Activated CD4-positive, alpha-beta T cell treated with anti-CD3 and anti-CD28 coated beads, Interleukin-2, Interleukin-4, amounts not matched to agents 100 ng/mL and 50 ng/mL, durations not matched to agents 16 hours and 8 hours (primary cell): ENCODE measurements around the gene ETFB.

Experiments used
- DNase-seq: peaks from one replicate; pipeline ENCODE4 v3.0.0-alpha.2; 2020; ENCODE audit warnings: low spot score

Gene ETFB

DNA sequence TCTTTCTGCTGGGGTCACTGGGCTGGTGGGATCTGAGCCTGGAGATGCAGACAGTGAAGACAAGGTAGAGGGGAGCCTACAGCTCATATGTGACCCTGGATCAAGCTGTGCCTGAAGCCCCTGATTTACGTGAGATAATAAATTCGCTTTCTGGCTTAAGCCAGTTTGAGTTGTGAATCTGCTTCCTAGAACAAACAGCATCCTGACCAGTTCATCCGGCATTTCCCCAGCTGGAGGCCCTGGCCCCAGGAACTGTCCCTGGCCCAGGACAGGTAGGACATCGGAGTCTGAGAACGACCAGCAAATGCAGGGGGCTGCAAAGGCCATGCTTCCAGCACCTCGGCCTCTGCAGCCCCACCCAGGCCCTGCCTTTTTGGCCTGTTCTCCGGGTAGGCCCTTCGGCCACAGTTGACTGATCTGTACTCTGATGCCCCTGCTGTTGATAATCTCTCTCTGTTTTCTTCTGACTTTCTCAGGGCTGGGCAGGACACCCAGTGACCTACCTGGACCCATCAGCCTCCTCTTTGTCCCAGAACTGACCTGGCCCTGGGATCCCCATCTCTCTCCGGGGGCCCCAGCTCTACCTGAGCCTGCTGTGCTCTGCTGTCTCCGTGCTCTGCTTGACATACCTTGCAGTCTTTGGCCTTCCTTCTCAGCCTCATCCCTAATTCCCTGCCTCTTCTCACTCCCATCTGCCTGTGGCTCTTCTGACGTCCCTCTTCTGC is 14.8 kb downstream of the ETFB start:
- DNase-seq = no peak

DNA sequence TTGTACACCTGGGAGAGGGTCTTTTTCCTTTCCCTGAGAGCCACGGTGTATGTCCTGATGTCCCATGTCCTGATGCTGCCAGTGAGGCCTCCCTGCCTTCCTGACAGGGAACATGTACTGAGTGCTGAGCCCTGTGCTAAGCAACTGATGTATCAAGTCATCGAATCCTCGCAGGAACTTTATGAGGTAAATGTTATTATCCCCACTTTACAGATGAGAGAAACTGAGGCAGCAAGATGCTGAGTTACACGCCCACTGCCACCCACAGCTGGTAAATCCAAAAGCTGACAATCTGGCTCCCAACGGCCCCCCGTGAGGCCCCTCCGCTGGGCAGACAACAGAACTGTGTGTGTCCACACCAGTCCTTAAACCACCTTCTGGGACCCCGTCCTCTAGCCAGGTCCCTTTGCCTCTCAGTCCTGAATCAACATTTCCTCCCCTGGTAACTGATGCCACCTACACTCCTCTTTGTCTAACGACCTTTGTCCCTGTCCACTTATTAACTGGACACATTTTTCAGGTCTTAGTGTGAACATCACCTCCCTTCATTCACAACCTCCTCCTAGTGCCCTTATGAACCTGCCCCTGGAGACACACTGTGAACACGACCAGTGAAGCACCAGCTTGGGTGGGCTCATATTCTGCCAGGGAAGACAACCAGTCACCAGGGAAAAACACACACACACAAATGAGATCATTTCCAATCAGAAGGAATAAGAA is 18.8 kb downstream of the ETFB start:
- no peak for DNase-seq

DNA sequence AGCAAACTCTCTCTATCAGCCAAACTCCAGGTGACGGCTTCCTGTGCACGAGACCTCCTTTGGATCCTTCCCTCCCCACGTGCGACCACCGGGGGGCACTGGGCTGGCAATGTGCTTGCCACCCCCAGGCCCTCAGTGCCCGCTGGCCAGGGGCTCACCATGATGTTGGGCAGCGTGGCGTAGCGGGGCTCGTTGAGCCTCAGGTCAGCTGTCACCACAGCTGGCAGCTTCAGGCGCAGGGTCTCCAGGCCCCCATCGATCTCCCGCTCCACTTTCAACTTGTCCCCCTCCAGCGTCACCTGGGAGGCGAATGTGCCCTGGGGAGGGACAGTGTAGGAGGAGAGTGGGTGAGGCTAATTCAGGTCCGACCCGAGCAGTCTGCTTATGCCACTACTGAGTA is 19.4 kb downstream of the ETFB start:
- DNase-seq = no peak

DNA sequence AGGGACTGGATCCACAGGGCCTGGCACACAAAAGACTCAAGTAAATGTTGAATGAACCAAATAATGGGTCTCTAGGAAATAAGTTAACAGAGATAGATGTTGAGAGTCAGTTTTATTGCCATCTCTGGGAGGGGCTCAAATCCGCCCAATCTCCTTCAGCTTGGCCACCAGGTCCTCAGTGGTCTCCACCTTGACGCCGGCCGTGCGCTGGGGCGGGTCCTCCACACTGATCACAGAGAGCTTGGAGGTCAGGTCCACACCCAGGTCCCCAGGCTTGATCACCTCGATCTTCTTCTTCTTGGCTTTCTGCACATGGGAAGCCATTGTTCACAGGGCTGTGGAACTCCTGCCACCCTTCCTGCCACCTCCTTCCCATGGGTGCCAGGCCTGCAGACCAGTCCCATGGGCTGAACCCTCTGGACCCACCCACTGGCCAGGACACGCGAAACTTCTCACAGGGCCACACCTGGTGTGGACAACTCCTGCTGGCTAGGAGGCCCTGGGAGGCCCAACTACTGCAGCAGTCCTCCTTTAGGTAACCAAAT is 21.0 kb downstream of the ETFB start:
- DNase-seq = no peak

DNA sequence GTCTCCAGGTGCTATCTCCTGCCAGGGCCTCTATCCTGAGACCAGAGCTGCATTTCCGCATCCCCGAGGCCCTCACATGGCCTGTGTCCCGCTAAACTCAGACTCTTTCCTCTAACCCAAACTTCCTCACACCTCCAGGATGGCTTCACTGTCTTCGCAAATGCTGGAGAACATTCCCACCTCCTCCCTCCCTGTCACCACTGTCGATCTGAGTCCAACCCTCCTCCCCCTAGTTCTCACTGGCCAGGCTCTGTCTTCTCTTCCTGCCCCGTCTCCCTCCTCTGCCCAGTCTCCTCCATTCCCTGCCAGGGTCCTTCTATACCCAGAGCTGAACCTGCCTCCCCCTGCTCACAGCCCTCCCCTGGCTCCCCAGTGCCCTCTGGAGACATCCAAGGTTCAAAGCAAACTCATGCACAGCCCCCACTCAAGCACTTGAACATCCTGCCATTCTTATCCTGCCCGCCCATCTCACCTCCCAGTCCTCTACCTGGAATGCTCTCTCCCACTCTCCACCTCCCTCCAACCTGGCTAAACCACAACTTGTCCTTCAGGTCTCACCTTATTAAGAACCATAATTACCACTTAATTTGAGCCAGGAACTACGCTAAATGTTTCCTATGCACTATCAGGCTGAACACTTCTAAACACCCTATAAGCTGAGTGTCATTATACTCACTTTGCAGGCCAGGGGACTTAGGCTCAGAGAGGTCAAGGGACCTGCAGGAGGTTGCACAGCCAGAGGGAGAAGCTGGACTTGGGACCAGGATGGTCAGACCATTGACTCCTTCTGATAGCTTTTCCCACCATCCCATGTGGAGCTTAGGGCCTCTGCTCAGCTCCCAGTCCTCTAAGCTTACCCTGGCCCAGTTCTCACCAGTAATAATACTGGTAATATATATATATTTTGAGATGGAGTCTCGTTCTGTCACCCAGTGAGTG is 23.3 kb downstream of the ETFB start:
- no peak for DNase-seq

DNA sequence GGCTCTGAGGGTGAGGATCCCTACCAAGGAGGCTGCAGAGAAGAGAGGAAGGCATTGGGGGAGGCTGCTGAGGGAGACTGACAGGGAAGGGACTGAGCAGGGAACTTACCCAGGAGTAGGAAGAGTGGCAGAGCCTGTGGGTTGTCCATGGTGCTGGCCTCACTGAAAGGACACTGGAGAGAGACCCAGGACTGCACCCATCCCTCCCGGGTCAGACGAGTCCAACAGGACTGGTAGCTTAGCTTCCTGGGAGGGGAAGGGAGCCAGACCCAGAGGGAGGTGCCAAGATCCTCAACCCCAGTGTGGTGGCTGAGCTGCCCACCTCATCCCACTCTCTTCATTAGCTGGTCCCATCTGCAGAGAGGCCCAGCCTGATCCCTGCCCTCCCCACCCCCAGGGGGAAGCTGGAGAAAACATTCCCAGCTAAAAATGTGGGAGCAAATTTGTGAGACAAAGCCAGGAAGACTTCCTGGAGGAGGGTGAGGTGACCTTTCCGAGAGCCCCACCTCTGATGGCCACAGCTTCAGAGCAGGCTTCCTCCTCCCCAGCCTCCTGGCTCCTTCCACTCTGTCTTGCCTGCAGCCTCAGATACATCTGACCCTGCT is 24.1 kb downstream of the ETFB start, which contains the start of gene VSIG10L:
TSS of gene VSIG10L (minus strand) at position 164 of the 605 bp plus-strand sequence. CDS start at position 149, 15 bp downstream.
- no peak for DNase-seq

DNA sequence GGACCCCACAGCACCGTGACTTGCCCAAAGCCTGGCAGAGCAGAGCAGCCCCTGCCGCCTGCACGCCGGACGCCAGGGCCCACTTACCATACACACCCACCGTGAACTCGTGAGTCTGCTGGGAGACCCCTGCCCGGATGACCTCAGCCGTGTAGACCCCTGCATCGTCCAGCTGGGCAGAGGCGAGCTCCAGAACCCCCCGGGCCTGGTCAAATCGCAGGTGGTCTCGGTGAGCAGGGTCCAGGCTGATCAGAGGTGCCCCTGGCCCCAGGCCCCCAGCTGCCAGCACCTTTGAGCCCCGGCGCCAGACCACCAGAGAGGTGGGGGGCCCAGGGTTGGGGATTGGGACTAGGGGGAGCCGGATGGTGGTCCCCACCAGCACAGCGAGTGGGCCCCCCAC is 25.1 kb downstream of the ETFB start:
- DNase-seq = no peak

DNA sequence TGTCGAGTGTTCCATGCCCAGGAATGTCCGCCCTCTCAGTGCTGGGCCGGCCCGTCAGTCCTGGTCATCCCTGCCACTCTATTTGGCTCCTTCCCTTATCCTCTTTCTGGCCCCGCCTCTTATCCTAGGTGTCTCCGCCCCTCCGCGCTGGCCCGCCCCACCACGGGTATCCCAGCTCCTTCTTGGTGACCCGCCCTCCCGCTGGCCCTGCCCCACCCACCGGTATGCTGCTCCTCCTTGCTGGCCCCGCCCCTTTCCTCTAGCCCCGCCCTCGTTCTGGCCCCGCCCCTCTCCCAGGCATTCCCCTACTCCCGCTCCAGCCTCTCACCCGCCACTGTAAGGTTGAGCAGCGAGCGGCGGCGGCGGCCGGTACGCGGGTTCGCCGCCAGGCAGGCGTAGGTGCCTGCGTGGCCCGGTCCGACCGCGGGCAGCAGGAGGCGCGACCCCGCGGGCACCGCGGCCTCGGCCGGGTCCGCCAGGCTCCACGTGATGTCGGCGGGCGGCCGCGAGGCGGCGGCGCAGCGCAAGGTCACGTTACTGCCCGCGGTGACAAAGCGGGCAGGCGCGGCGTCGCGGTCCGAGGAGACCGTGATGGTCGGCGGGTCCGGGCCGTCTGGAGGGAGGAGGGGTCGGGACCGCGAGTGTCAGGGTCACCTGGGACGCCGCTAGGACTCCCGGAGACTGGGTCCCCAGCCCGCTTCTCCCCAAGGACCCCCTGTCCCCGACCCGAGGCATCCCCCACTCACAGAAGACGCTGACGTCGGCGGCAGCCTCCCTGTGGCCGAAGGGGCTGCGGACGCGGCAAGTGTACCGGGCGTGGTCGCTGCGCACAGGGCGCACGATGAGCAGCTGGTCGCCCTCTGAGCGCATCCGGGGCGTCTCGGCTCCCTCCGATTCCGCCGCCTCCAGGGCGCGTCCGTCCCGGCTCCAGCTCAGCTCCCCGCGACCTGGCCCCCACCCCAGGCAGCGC is 26.2 kb downstream of the ETFB start:
- DNase-seq = peak; percentile 96

DNA sequence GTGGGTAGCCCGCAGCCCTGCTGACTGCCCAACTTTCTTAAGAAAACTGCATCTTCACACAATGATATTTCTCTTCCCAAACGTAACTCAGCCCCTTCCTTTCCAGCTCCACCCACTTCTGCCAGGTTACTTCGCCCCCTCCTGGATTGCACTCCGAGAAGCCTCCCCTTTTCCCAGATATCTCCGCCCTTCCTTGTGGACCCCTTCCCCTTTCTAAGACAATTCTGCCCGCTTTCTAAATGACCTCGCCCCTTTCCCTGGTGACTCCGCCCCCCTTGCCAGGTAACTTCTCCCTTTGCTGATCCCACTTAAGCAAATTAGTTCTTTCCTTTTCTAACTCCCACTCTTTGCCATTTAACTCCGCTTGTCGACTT is 26.9 kb downstream of the ETFB start:
- no peak for DNase-seq

DNA sequence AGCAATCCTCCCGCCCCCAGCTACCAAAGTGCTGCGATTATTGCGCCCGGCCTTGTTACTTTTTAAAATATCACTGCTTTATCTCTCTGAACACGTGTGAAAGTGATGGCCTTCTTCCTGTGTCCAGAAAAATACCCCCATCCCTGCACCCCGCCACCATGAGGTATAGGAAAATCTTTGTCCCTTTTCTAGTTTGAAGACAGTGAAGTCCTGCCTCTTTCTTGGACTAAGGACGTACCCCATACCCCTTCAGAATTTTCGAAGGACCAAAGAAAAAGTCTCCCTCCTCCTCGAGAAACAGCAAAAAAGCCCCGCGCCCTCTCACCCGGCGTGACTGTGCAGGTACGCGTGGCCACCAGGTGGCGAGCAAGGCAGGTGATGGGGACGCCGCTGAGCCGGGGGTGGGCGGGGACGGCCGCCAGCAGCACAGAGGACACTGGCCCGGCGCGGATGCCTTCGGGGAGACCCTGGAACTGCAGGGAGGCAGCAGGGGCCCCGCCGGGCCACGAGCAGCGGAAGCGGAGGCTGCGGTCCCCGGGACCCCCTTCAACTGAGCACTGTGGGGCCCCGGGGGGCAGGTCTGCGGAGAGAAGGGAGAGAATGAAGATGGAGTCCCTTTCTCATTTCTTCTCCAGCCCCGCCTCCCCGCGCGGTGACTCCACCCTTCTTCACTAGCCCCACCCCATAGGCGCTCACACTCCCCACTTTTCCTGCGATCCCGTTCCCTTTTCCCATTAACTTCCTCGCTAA is 27.4 kb downstream of the ETFB start:
- peak; percentile 86 for DNase-seq

DNA sequence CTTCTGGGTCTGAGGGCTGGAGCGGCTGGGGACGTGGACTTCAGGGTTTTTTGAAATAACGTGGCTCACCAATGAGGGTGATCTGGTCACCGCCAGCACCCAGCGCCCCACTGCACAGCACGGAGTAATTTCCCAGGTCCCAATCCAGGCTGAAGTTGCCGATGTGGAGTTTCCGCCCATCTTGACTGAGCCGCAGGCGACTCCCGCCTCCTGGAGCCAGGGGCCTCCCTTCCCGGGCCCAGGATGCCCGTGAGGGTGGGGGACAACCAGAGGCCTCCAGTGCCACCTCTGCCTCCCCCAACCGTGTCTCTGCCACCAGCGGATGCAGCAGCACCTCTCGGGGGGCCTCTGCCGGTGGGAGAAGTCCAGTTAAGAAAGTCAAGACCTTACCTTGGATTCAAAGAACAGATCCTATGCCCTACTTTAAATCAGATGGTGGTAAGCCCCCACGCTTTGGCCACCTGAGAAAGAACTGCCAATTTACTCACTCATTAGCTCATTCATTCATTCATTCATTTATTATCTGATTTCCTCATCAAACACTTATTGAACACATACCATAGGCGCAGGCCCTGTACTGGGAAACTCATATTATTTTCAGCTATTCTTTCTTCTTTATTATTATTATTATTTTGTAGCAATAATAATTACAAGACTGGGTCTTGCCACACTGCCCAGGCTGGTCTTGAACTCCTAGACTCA is 28.2 kb downstream of the ETFB start:
- DNase-seq = no peak

DNA sequence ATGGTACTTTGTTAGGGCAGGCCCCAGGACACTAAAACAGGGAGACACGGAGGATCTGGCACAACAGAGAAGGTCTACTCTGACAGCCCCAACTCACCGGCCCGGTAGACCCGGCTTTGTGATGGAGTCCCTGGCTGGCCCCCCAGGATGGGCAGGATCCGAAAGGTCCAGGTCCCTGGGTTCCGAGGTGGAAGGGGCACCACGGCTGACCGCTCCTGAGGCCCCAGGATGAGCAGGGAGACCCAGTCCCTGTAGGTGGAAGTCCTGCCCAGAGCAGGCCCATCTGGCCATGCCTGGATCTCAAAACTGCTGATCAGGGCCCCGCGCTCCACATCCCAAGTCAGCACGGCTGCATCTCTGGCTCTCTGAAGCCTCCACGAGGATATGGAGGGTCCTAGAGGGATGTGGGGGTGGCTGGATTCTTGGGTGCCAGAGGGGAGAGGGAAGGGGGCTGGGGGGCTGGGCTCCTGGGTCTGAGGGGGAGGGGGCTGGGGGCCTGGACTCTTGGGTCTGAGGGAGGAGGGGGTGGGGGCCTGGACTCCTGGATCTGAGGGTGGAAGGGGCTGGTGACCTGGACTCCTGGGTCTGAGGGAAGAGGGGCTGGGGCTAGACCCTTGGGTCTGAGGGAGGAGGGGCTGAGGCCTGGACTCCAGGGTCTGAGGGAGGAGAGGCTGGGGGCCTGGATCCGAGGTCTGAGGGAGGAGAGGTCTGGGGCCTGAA is 28.9 kb downstream of the ETFB start:
- no peak for DNase-seq

DNA sequence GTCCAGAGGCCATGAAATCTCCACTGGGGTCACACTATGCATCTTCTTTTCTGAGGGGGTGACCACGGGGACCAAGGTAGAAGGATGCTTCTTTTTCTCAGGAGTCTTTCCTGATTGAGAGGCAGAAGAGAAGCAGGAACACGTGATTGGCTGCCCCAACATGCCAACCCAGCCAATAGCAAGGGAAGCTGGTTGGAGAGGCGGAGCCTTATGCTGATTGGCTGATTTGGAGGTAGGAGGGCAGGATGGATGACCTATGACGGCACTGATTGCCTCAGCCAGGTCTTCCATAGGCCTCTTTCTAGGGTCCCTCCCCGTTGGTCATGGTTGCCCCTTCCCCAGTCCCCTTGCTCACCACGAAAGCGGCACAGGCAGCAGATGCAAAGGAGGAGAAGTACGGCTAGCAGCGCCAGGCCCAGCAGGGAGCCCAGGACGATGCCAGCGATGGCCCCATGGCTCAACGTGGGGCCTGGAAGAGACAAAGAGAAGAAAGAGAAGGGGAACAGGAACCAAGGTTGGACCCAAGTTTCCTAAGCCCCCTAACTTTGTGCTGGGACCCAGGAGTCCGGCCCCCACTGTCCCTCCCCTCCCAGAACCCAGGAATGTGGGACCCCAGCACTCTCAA is 32.2 kb downstream of the ETFB start:
- DNase-seq = no peak

DNA sequence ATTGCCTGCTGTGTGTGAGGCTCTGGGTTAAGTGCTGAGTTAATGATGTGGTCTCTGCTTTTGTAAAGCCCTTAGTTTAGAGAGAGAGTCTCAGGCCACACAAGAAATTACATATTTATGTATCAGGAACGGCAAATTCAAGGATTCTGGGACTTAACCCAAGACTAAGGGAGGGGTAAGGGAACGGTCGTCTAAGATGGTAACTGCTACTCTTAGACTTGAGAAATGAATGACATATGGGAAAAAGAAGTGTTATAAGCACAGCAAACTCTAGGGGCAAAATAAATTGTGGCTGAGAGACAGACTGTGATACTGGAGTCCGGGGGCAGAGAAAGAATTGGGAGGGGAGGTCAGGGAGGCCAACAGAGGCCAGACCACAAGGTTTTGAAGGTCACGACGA is 34.5 kb downstream of the ETFB start:
- DNase-seq = no peak

DNA sequence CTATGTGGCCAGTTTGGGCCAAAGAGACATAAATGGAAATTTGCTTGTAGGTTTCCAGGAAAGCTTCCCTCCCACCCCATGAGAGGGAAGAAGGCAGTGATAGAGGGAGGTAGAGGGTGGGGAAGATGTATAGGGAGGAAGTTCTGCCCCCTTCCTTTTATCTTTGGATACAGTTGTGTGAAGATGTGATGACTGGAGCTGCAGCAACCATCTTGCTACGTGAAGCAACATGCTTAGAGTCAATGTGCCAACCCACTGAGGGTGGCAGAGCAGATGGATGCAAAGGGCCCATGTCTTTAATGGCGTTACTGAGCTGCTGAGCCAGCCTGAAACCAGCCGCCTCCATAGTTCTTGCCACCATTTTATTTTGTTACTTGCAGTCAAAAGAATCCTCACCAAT is 35.0 kb downstream of the ETFB start:
- DNase-seq = no peak

DNA sequence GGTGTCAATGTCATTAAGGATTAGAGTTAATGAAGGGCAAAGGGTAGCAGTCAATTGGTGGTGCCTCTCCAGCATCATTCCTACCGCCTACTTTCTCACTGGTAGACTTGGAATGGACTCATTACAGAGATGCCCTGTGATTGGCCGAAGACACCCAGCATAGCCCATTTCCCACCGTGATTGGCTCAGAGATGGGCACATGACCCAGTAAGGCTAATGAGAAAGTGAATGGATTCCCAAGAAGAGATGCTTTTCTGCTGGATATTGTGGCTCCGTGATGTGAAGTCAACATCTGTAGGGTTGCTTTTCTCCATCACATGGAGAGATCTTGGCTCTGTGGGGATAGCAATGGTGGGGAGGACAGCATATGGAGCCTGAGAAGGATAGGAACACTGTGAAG is 35.8 kb downstream of the ETFB start:
- no peak for DNase-seq

DNA sequence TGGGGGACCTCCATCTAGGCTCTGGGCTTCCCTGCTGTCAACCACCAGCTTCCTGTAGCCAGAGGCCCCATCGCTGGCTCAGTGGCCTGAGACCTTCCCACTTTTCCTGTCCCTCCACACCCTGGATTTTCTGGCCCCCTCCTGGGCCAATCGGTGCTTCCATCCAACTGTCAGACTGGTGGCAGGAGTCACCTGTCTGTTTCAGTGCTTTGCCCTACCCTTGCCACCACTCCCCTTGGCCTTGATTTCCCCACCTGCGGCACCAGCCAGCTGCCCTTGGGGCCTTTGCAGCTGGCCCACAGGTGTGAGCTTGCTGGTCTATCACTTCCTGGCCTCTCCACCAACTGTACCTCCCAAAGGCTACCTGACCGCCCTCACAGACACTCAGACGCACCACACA is 36.8 kb downstream of the ETFB start:
- DNase-seq = no peak
